ENCODE results near the gene SULT1B1. TPM values are rescaled to one million over a fixed set of nuclear protein-coding genes. Genes with fewer than 3 reads are reported as not detected.
A peak's percentile ranks its signal among the peaks of the same experiment; 100 is the strongest.

SULT1B1 gene
- polyA plus RNA-seq, 3 donors, result 0.64 to 0.89 (median 0.78) TPM

- no peak for DNase-seq
Observed at GRCh38 chr4:69697536-69698242, 62.7 kb downstream of the SULT1B1 start.

- DNase-seq, result peak; percentile 24
Observed at GRCh38 chr4:69689599-69689998, 70.8 kb downstream of the SULT1B1 start.

- DNase-seq, result no peak
Observed at GRCh38 chr4:69684804-69685203, 75.6 kb downstream of the SULT1B1 start.

Other genes with a start within 250 kb of the SULT1B1 start
- gene UGT2A2, start 121.0 kb downstream of the SULT1B1 start, polyA plus RNA-seq (ENCODE audit: insufficient read length in 3 of 3), result not detected
- 10 to 100 TPM in 2 of 3 donors, 1 to 10 TPM in 1; 3.7 to 19.4 (median 17.1) TPM for gene UGT2A1, start 107.4 kb downstream of the SULT1B1 start, polyA plus RNA-seq (ENCODE audit: insufficient read length in 3 of 3)
- gene SULT1E1, start 99.5 kb upstream of the SULT1B1 start, polyA plus RNA-seq (ENCODE audit: insufficient read length in 3 of 3), result 100 to 1,000 TPM; 409 to 455 (median 413) TPM
- not detected for gene CSN1S1, start 170.4 kb upstream of the SULT1B1 start, polyA plus RNA-seq (ENCODE audit: insufficient read length in 3 of 3)
- not detected for gene CSN2, start 205.1 kb upstream of the SULT1B1 start, polyA plus RNA-seq (ENCODE audit: insufficient read length in 3 of 3)
- gene STATH, start 235.3 kb upstream of the SULT1B1 start, polyA plus RNA-seq (ENCODE audit: insufficient read length in 3 of 3), result under 1 TPM in 2 of 3 donors, not detected in 1; 0.44 to 0.50 TPM